CD4-positive, alpha-beta T cell treated with Interleukin-6 at 100 ng/mL for 8 hours (primary cell): Measurements from ENCODE around the gene CDKAL1.

Experiments
- DNase-seq: peaks from one replicate; pipeline ENCODE4 v3.0.0-alpha.2; 2020; ENCODE audit warnings: mixed read lengths, low spot score

CDKAL1 gene

GRCh38 chr6:21141616-21142303 is 607.5 kb downstream of the CDKAL1 start:
- DNase-seq, result no peak

- no peak for DNase-seq
Observed at GRCh38 chr6:21142741-21143140, 608.5 kb downstream of the CDKAL1 start.

- no peak for DNase-seq
Observed at GRCh38 chr6:21143645-21144044, 609.4 kb downstream of the CDKAL1 start.

- no peak for DNase-seq
Observed at GRCh38 chr6:21144928-21145327, 610.7 kb downstream of the CDKAL1 start.

- no peak for DNase-seq
Observed at GRCh38 chr6:21147995-21148394, 613.7 kb downstream of the CDKAL1 start.

- no peak for DNase-seq
Observed at GRCh38 chr6:21149470-21149869, 615.2 kb downstream of the CDKAL1 start.

GRCh38 chr6:21150667-21151066 is 616.4 kb downstream of the CDKAL1 start:
- no peak for DNase-seq

- no peak for DNase-seq
Observed at GRCh38 chr6:21151119-21151518, 616.9 kb downstream of the CDKAL1 start.

- DNase-seq, result no peak
Observed at GRCh38 chr6:21151530-21151929, 617.3 kb downstream of the CDKAL1 start.

- no peak for DNase-seq
Observed at GRCh38 chr6:21157186-21157929, 623.1 kb downstream of the CDKAL1 start.

GRCh38 chr6:21158149-21158548 is 623.9 kb downstream of the CDKAL1 start:
- DNase-seq, result no peak

- no peak for DNase-seq
Observed at GRCh38 chr6:21158873-21159272, 624.6 kb downstream of the CDKAL1 start.

- no peak for DNase-seq
Observed at GRCh38 chr6:21159465-21159864, 625.2 kb downstream of the CDKAL1 start.

- DNase-seq, result no peak
Observed at GRCh38 chr6:21161707-21162106, 627.5 kb downstream of the CDKAL1 start.

- no peak for DNase-seq
Observed at GRCh38 chr6:21163110-21163837, 629.0 kb downstream of the CDKAL1 start.

- no peak for DNase-seq
Observed at GRCh38 chr6:21163838-21164180, 629.6 kb downstream of the CDKAL1 start.

- no peak for DNase-seq
Observed at GRCh38 chr6:21164768-21165326, 630.6 kb downstream of the CDKAL1 start.

- DNase-seq, result no peak
Observed at GRCh38 chr6:21166754-21167153, 632.5 kb downstream of the CDKAL1 start.

- no peak for DNase-seq
Observed at GRCh38 chr6:21167790-21168189, 633.5 kb downstream of the CDKAL1 start.

- no peak for DNase-seq
Observed at GRCh38 chr6:21171801-21172200, 637.5 kb downstream of the CDKAL1 start.

- DNase-seq, result no peak
Observed at GRCh38 chr6:21173031-21173430, 638.8 kb downstream of the CDKAL1 start.

GRCh38 chr6:21173678-21174077 is 639.4 kb downstream of the CDKAL1 start:
- no peak for DNase-seq

GRCh38 chr6:21176197-21176596 is 641.9 kb downstream of the CDKAL1 start:
- no peak for DNase-seq
